Hypothalamus (tissue), 51 donors: Measurements from ENCODE around the gene PRKAG2.
A peak's percentile ranks its signal among the peaks of the same experiment; 100 is the strongest.

Experiments
- DNase-seq, 51 donors: peaks; one replicate each; lab custom pipeline; 2025; lab: John Stamatoyannopoulos, UW

PRKAG2 gene

GRCh38 chr7:151707757-151708156 is 169.2 kb downstream of the PRKAG2 start:
- no peak for DNase-seq

DNA sequence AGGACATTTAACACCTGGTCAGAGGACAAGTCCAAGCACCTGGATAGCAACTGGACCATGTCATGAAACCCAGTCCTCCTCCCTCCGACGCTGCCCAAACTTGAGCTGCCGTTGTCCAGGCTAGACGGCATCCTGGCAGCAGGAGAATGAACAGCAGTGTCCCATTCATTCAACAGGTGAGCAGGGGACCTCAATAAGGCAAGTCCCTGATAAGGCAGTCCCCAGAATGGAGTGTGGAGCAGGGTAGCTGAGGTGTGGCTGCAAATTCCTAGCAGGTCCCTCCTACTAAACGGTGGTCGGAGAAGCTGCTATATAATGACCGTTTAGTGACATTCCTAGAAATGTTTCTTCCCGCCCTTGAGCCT is 169.8 kb downstream of the PRKAG2 start:
- DNase-seq: no peak

DNA sequence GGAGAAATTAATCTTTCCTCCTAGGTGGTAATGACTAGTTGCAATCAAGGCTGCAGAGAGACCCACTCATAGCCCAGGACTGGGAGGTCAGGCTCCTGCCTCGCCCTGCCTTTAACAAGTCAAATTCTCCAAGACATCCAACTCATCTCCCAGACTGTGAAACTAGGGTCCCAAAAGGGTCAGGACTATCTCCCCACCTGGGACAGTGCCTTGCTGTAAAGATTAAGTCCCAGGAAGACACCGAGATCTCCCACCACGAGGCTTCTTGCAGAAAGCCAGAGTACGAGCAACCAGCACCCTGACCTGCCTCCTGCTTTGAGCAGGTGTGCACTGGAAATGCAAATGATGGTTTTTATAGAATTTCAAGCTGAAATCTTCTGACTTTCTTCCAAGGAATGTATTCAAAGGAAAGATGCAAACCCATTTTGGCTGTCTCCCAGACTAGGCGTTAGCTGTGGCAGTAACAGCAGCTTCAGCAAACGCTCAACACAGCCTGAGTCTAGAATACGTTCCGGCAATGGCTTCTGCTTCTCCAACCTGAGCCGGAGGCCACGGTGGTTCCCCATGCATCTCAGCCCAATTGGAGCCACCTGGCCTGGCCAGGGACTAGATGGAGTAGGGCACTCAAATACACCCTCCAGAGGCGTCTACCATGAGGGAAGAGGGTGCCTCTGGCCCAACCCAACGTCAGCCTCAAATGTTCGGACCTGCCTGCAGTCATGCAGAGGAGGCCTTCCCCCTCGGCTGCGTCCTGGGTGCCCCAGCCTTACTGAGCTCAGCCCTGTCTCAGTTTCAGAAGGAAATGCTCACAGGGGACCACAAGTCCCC is 170.4 kb downstream of the PRKAG2 start:
- no peak for DNase-seq

GRCh38 chr7:151705636-151706276 is 171.2 kb downstream of the PRKAG2 start:
- DNase-seq: peak in 7 of 51 donors; percentile 16 to 55 (median 31)

GRCh38 chr7:151704960-151705635 is 171.8 kb downstream of the PRKAG2 start:
- DNase-seq: no peak

DNA sequence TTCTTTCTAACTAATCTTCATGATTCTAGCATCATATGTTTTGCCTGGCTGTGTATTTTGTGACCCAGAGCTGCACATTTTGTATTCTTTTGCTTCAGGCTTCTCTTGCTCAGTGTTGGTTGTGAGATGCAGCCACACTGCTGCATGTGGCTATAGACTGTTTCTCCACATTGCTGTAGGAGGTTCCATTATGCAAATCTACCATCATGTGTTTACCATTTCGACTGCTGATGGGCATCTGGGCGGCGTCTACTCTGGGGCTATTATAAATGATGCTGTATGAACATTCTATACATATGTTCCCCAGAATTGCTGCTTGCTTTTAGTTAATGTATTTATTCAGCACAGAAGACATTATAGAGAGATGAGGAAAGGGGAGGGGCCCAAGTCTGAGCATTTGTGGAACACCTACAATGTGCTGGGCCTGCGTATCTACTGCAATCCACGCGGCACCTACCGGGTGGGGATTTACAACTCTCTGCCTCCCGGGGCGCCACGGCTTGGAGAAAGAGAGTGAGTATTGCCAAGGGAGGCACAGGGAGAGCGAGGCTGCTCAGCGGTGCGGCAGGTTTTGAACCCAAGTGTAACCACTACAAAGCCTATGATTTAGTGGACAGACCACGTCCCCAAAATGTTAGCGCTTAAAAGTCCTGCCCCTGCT is 172.5 kb downstream of the PRKAG2 start:
- DNase-seq: no peak

DNA sequence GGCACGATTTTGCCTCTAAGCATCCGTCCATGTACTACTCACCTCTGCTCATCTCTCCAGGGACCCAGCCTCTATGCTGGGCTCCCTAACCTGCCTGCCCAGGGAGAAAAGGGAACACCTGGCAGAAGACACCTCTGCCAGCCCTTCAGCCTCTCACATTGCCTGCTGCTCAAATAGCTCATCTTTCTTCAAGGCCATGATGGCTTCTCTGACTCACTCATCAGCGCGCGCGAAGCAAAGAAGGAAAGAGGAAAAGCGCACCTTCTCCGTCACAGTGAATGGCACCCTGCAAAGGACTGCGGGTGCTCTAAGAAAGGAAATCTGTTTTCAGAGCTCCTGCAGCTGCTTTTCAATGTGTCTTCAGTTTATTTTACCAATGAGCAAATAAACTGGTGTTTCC is 174.0 kb downstream of the PRKAG2 start:
- DNase-seq: no peak

- peak in 1 of 51 donors; percentile 27 for DNase-seq
Observed at GRCh38 chr7:151700586-151701165, 176.2 kb downstream of the PRKAG2 start.

GRCh38 chr7:151699928-151700319 is 177.0 kb downstream of the PRKAG2 start:
- no peak for DNase-seq

GRCh38 chr7:151699147-151699927 is 177.6 kb downstream of the PRKAG2 start:
- no peak for DNase-seq

DNA sequence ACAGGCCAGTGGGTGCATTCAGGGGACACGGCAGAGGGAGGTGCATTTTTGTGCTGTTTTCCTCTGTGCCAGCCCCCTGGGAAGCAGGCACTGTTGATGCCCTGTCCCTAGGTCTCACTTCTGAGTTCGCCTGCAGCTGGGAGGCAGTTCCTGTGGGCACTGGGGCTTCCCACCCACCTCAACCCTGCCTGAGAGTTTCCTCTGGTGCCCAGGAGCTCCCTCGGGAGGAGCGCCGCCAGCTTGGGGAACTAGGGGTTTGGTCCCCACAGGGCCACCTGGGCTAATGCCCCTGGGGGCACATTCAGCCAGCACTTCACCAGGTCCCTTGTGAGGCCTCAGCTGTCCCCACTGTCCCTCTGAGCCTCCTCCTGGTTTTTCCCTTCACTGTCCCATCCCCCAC is 179.0 kb downstream of the PRKAG2 start:
- no peak for DNase-seq

DNA sequence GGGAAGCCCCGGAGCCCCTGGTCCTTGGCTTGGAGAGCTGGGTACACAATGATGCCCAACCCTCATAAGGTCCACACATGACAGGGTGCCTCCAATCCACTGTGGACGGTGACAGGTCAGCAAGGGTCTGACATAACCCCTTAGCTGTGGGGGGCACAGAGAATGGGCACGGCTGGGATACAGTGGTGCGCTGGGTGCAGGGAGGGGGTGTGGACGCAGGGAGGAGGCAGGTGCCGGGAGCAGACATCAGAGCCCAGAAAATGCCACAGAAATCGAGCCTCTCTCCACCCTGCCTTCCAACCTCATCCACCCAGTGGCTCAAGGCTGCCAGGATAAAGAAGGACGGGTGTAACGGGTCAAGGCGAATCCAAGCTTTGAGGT is 179.4 kb downstream of the PRKAG2 start:
- no peak for DNase-seq

GRCh38 chr7:151696721-151697514 is 180.0 kb downstream of the PRKAG2 start:
- DNase-seq: peak in 8 of 51 donors; percentile 13 to 53 (median 30)

GRCh38 chr7:151695951-151696541 is 180.9 kb downstream of the PRKAG2 start:
- peak in 32 of 51 donors; percentile 10 to 68 (median 48) for DNase-seq

- DNase-seq: peak in 7 of 51 donors; percentile 7 to 40 (median 24)
Observed at GRCh38 chr7:151694828-151695580, 181.9 kb downstream of the PRKAG2 start.

- DNase-seq: no peak
Observed at GRCh38 chr7:151694441-151694827, 182.5 kb downstream of the PRKAG2 start.

- DNase-seq: no peak
Observed at GRCh38 chr7:151693140-151693539, 183.8 kb downstream of the PRKAG2 start.

DNA sequence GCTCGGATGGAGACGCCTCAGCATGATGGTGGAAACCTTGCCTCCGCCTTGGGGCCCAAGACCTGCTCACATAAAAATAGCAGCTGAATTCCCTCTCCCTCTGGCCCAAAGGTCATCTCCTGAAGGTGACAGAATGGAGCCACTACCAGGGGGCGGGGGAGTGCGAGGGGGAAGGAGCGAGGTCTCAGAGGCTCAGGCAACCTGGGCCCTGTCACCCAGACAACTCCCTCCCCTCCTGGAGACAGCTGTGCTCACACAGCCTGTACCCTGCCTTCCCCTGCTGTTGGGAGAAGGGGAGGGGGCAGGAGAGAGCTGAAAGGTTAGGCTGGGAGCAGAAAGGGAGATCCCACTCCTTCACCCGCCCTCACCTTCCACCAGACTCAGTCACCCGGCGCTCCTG is 184.2 kb downstream of the PRKAG2 start:
- no peak for DNase-seq
